Measurements from ENCODE around the gene SUGCT.
"Not testable (repeated sequence)": the region's sequence is repeated elsewhere in the genome, so short reads cannot be mapped to it uniquely, and the experiment has no call there.

Gene SUGCT

GRCh38 chr7:40611095-40611871 is 476.5 kb downstream of the SUGCT start:
- no peak for TF ChIP-seq EZH2 (IDR thresholded peaks at IDR 0.05)
- TF ChIP-seq POLR2AphosphoS5 (IDR thresholded peaks at IDR 0.05; ENCODE audit: borderline replicate concordance, low read depth, low read length): no peak
- TF ChIP-seq FOXP2 (optimal IDR thresholded peaks at IDR 0.05; ENCODE audit: control extremely low read depth, extremely low read length, insufficient read depth): no peak

GRCh38 chr7:40612298-40612697 is 477.5 kb downstream of the SUGCT start:
- H3K4me3 ChIP-seq: no peak overlapping the region
- no peak overlapping the region for H3K9ac ChIP-seq (ENCODE audit: insufficient read length)
- no peak for DNase-seq (ENCODE audit: low read depth, low spot score)
- H3K36me3 ChIP-seq (ENCODE audit: insufficient read depth, low read length): no peaks in the 10 kb centered on the region
- no peaks in the 10 kb centered on the region for H3K9me3 ChIP-seq (ENCODE audit: low read depth, low read length)
- TF ChIP-seq POLR2AphosphoS5 (IDR thresholded peaks at IDR 0.05; ENCODE audit: borderline replicate concordance, low read depth, low read length) (no peak), FOXP2 (optimal IDR thresholded peaks at IDR 0.05; ENCODE audit: control extremely low read depth, extremely low read length, insufficient read depth) (no peak), EZH2 (IDR thresholded peaks at IDR 0.05) (no peak)
- no peak overlapping the region for H3K27ac ChIP-seq

More at GRCh38 chr7:40611095-40611871, 476.5 kb downstream of the SUGCT start:
- no peaks in the 10 kb centered on the region for H3K36me3 ChIP-seq (ENCODE audit: insufficient read depth, low read length)
- no peak overlapping the region for H3K27ac ChIP-seq
- no peak overlapping the region for H3K4me3 ChIP-seq
- no peak overlapping the region for H3K9ac ChIP-seq (ENCODE audit: insufficient read length)
- H3K9me3 ChIP-seq (ENCODE audit: low read depth, low read length): no peaks in the 10 kb centered on the region
- no peak for DNase-seq (ENCODE audit: low read depth, low spot score)

GRCh38 chr7:40619647-40620046 is 484.8 kb downstream of the SUGCT start:
- H3K27ac ChIP-seq: no peak overlapping the region
- TF ChIP-seq EZH2 (IDR thresholded peaks at IDR 0.05): no peak
- no peak for TF ChIP-seq POLR2AphosphoS5 (IDR thresholded peaks at IDR 0.05; ENCODE audit: borderline replicate concordance, low read depth, low read length)
- TF ChIP-seq FOXP2 (optimal IDR thresholded peaks at IDR 0.05; ENCODE audit: control extremely low read depth, extremely low read length, insufficient read depth): no peak

GRCh38 chr7:40621592-40621998 is 486.8 kb downstream of the SUGCT start:
- TF ChIP-seq EZH2 (IDR thresholded peaks at IDR 0.05) (no peak), POLR2AphosphoS5 (IDR thresholded peaks at IDR 0.05; ENCODE audit: borderline replicate concordance, low read depth, low read length) (no peak), FOXP2 (optimal IDR thresholded peaks at IDR 0.05; ENCODE audit: control extremely low read depth, extremely low read length, insufficient read depth) (no peak)

More at GRCh38 chr7:40619647-40620046, 484.8 kb downstream of the SUGCT start:
- H3K9me3 ChIP-seq (ENCODE audit: low read depth, low read length): no peaks in the 10 kb centered on the region
- no peak for DNase-seq (ENCODE audit: low read depth, low spot score)
- no peak overlapping the region for H3K9ac ChIP-seq (ENCODE audit: insufficient read length)
- H3K4me3 ChIP-seq: no peak overlapping the region
- H3K36me3 ChIP-seq (ENCODE audit: insufficient read depth, low read length): no peaks in the 10 kb centered on the region

GRCh38 chr7:40622941-40623501 is 488.2 kb downstream of the SUGCT start:
- Histone ChIP-seq H3K27ac (no peak overlapping the region), H3K4me3 (no peak overlapping the region), H3K9ac (ENCODE audit: insufficient read length) (no peak overlapping the region), H3K9me3 (ENCODE audit: low read depth, low read length) (no peaks in the 10 kb centered on the region), H3K36me3 (ENCODE audit: insufficient read depth, low read length) (no peaks in the 10 kb centered on the region)
- no peak for DNase-seq (ENCODE audit: low read depth, low spot score)
- TF ChIP-seq EZH2 (IDR thresholded peaks at IDR 0.05) (no peak), FOXP2 (optimal IDR thresholded peaks at IDR 0.05; ENCODE audit: control extremely low read depth, extremely low read length, insufficient read depth) (no peak), POLR2AphosphoS5 (IDR thresholded peaks at IDR 0.05; ENCODE audit: borderline replicate concordance, low read depth, low read length) (no peak)

More at GRCh38 chr7:40621592-40621998, 486.8 kb downstream of the SUGCT start:
- no peaks in the 10 kb centered on the region for H3K9me3 ChIP-seq (ENCODE audit: low read depth, low read length)
- DNase-seq (ENCODE audit: low read depth, low spot score): no peak
- no peak overlapping the region for H3K9ac ChIP-seq (ENCODE audit: insufficient read length)
- no peak overlapping the region for H3K27ac ChIP-seq
- no peak overlapping the region for H3K4me3 ChIP-seq
- no peaks in the 10 kb centered on the region for H3K36me3 ChIP-seq (ENCODE audit: insufficient read depth, low read length)

GRCh38 chr7:40623863-40624262 is 489.1 kb downstream of the SUGCT start:
- DNase-seq (ENCODE audit: low read depth, low spot score): no peak
- no peaks in the 10 kb centered on the region for H3K36me3 ChIP-seq (ENCODE audit: insufficient read depth, low read length)
- H3K9ac ChIP-seq (ENCODE audit: insufficient read length): no peak overlapping the region
- no peak overlapping the region for H3K4me3 ChIP-seq
- no peaks in the 10 kb centered on the region for H3K9me3 ChIP-seq (ENCODE audit: low read depth, low read length)
- TF ChIP-seq EZH2 (IDR thresholded peaks at IDR 0.05) (no peak), POLR2AphosphoS5 (IDR thresholded peaks at IDR 0.05; ENCODE audit: borderline replicate concordance, low read depth, low read length) (no peak), FOXP2 (optimal IDR thresholded peaks at IDR 0.05; ENCODE audit: control extremely low read depth, extremely low read length, insufficient read depth) (no peak)
- no peak overlapping the region for H3K27ac ChIP-seq

GRCh38 chr7:40627361-40627760 is 492.6 kb downstream of the SUGCT start:
- H3K36me3 ChIP-seq (ENCODE audit: insufficient read depth, low read length); DNase-seq (ENCODE audit: low read depth, low spot score); H3K27ac ChIP-seq; H3K9ac ChIP-seq (ENCODE audit: insufficient read length); H3K9me3 ChIP-seq (ENCODE audit: low read depth, low read length); H3K4me3 ChIP-seq: not testable (repeated sequence)

- Histone ChIP-seq H3K4me3 (no peak overlapping the region), H3K9ac (ENCODE audit: insufficient read length) (no peak overlapping the region), H3K9me3 (ENCODE audit: low read depth, low read length) (no peaks in the 10 kb centered on the region), H3K36me3 (ENCODE audit: insufficient read depth, low read length) (no peaks in the 10 kb centered on the region), H3K27ac (no peak overlapping the region)
- DNase-seq (ENCODE audit: low read depth, low spot score): no peak
- TF ChIP-seq POLR2AphosphoS5 (IDR thresholded peaks at IDR 0.05; ENCODE audit: borderline replicate concordance, low read depth, low read length): no peak
- no peak for TF ChIP-seq EZH2 (IDR thresholded peaks at IDR 0.05)
- TF ChIP-seq FOXP2 (optimal IDR thresholded peaks at IDR 0.05; ENCODE audit: control extremely low read depth, extremely low read length, insufficient read depth): no peak
Measured at GRCh38 chr7:40629891-40630290, 495.1 kb downstream of the SUGCT start.

Data from SK-N-MC (cell line).